GM12801 (cell line): ENCODE data around the gene B4GALNT4.

Source experiments
- CTCF ChIP-seq: IDR thresholded peaks from one replicate; pipeline ENCODE4 v1.5.1; 2011; ENCODE audit warnings: control low read depth; ENCODE audit not compliant: insufficient read length; ENCODE audit errors: extremely low read depth

B4GALNT4 gene

GRCh38 chr11:369336-370018 lies at the start of gene B4GALNT4:
Gene B4GALNT4, plus strand, starts transcription at chr11:369499. Its CDS starts 305 bp downstream, at chr11:369804.
- TF ChIP-seq CTCF = no peak

GRCh38 chr11:324156-324555 lies 45.1 kb upstream of the B4GALNT4 start:
- no peak for TF ChIP-seq CTCF

GRCh38 chr11:325796-326591 lies 43.3 kb upstream of the B4GALNT4 start:
- TF ChIP-seq CTCF = no peak

- TF ChIP-seq CTCF = no peak
These were observed 42.8 kb upstream of the B4GALNT4 start for GRCh38 chr11:326592-326841.

GRCh38 chr11:326842-327580 lies 42.3 kb upstream of the B4GALNT4 start:
- no peak for TF ChIP-seq CTCF

GRCh38 chr11:327581-327923 lies 41.7 kb upstream of the B4GALNT4 start:
- TF ChIP-seq CTCF = no peak

- TF ChIP-seq CTCF = no peak
These were observed 41.3 kb upstream of the B4GALNT4 start for GRCh38 chr11:328012-328411.
